Measurements from ENCODE around the gene CAB39. TPM values are rescaled to one million over a fixed set of nuclear protein-coding genes. Genes with fewer than 3 reads are reported as not detected.

Gene CAB39
- total RNA-seq, 1 donor from 2014 or later: 68.6 TPM

GRCh38 chr2:230815088-230815487 lies 102.4 kb downstream of the CAB39 start:
- H3K4me3 Mint-ChIP-seq: no peak overlapping the region

DNA sequence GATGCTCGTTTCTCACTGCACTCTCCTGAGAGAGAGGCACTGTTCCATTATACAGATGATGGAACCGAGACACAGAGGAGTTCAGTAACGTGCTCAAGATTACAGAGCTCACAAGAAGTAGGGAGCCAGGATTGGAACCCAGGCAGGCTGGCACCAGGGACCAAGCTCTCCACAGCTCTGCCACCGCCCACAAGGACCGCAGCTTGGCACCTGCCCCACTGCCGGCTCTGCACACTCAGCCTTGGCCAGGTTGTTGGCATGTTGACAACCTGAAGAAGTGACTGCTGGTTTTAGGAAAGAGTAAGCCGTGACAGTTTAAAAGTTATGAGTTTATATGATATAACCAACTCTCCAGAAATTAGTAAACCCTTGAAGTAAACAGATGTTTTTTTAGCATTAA lies 104.1 kb downstream of the CAB39 start:
- Mint-ChIP-seq H3K27me3 (no peaks in the 10 kb centered on the region), H3K4me1 (no peaks in the 10 kb centered on the region), H3K27ac (no peak overlapping the region), H3K36me3 (ENCODE audit: low read depth) (peaks cover 85% of the 10 kb centered on the region), H3K4me3 (no peak overlapping the region), H3K9me3 (no peaks in the 10 kb centered on the region)
- no peak for ATAC-seq (ENCODE audit: low read depth)
- ChIA-PET CTCF (interaction anchor here (1.0 kb wide), 1 partner anchor 8 kb away, joined by 3 read pairs; no protein-coding TSS in a partner anchor), POLR2A (no interaction called here)
- DNase-seq: no peak
- no peak for TF ChIP-seq CTCF (IDR thresholded peaks at IDR 0.05)
- intact Hi-C loops (cut with micrococcal nuclease): no loop called here

More at GRCh38 chr2:230815088-230815487, 102.4 kb downstream of the CAB39 start:
- ChIA-PET CTCF (interaction anchor here (1.0 kb wide), 2 partner anchors 9 to 105 kb away, joined by 3 to 4 read pairs; no protein-coding TSS in a partner anchor), POLR2A (interaction anchor here (1.5 kb wide), 1 partner anchor 102 kb away, joined by 4 read pairs; no protein-coding TSS in a partner anchor)
- intact Hi-C loops (cut with micrococcal nuclease): no loop called here
- no peak overlapping the region for H3K27ac Mint-ChIP-seq
- H3K36me3 Mint-ChIP-seq (ENCODE audit: low read depth): peaks cover 85% of the 10 kb centered on the region
- ATAC-seq (ENCODE audit: low read depth) (no peak), DNase-seq (no peak)
- H3K4me1 Mint-ChIP-seq: no peaks in the 10 kb centered on the region
- no peak for TF ChIP-seq CTCF (IDR thresholded peaks at IDR 0.05)
- no peaks in the 10 kb centered on the region for H3K27me3 Mint-ChIP-seq
- H3K9me3 Mint-ChIP-seq: no peaks in the 10 kb centered on the region

- POLR2A ChIA-PET: no interaction called here
- TF ChIP-seq CTCF (IDR thresholded peaks at IDR 0.05): no peak
- CTCF ChIA-PET: interaction anchor here (1.5 to 10.6 kb wide), 2 partner anchors 75 to 167 kb away, joined by 3 to 150 read pairs; no protein-coding TSS in a partner anchor
- H3K27ac Mint-ChIP-seq: no peak overlapping the region
- no peaks in the 10 kb centered on the region for H3K9me3 Mint-ChIP-seq
- H3K36me3 Mint-ChIP-seq (ENCODE audit: low read depth): peaks cover 66% of the 10 kb centered on the region
- H3K27me3 Mint-ChIP-seq: no peaks in the 10 kb centered on the region
- H3K4me3 Mint-ChIP-seq: no peak overlapping the region
- peaks cover 3% of the 10 kb centered on the region for H3K4me1 Mint-ChIP-seq
- intact Hi-C loops (cut with micrococcal nuclease): no loop called here
- DNase-seq: no peak
- ATAC-seq (ENCODE audit: low read depth): no peak
These were observed 106.8 kb downstream of the CAB39 start for GRCh38 chr2:230819433-230819832.

DNA sequence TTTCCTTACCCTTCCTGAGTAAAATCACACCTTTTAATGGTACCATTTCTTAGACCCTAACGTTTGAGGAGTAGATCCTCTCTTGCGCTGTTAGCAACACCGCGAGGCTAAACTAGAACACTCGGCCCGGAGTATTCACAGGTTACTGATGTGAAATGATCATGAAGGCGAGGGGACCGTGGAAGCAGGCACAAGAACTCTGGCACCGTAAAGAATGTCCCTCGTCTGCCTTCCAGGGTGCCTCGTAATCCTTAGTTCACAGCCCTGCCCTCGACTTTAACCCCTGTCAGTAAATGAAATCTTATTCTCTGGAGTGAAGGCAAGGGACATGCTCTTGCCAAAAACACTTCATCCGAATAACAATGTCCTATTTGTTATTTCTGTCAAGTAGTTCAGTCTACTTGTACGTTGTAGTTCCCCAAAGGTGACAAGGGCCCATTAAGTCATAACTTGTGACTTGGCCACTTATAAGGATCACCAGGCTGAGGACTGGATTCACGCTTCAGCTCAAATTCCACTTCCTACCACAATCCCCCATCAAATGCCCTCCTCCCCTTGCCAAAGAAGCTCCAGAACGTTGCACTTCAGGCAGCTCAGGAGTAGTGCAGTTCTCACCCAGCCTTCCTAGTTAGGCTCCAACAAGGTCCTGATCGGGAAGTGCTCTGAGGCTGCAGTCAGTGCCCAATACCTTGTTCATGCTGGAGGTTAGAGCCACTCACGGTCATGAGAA lies 108.8 kb downstream of the CAB39 start:
- H3K27ac Mint-ChIP-seq: no peak overlapping the region
- CTCF ChIA-PET: interaction anchor here (1.0 to 10.6 kb wide), 2 partner anchors 9 to 165 kb away, joined by 4 to 150 read pairs; no protein-coding TSS in a partner anchor
- no peaks in the 10 kb centered on the region for H3K9me3 Mint-ChIP-seq
- peaks cover 12% of the 10 kb centered on the region for H3K27me3 Mint-ChIP-seq
- TF ChIP-seq CTCF (IDR thresholded peaks at IDR 0.05): no peak
- peaks cover 50% of the 10 kb centered on the region for H3K36me3 Mint-ChIP-seq (ENCODE audit: low read depth)
- intact Hi-C loops (cut with micrococcal nuclease): no loop called here
- H3K4me3 Mint-ChIP-seq: no peak overlapping the region
- DNase-seq: no peak
- ATAC-seq (ENCODE audit: low read depth): no peak
- peaks cover 5% of the 10 kb centered on the region for H3K4me1 Mint-ChIP-seq
- POLR2A ChIA-PET: no interaction called here

DNA sequence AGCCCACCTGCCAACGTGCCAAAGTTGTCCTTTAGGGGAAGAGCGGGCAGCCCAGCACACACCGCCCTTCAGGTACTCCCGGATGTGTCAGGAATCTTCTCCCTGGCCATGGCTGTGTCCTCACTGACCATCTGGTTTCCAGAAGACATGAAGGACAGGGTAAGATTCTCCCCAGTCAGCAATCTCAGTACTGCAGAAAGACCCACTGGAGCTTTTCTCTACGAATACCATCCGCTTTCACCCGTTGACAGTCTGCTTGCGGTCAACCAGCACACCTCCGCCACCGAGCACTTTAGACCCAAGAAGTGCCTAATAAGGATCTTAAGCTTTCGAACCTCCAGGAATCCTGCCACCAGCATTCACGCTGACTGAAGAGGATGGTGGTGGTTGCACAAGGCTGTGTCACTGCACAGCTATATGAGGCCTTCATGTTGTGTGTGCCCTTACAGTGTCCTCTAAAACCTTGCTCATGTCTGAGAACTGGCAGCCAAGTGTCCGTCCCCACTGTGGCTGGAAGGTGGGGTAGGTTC lies 109.4 kb downstream of the CAB39 start:
- ATAC-seq (ENCODE audit: low read depth) (no peak), DNase-seq (no peak)
- H3K9me3 Mint-ChIP-seq: no peaks in the 10 kb centered on the region
- no peak overlapping the region for H3K4me3 Mint-ChIP-seq
- H3K27ac Mint-ChIP-seq: no peak overlapping the region
- intact Hi-C loops (cut with micrococcal nuclease): no loop called here
- ChIA-PET POLR2A (no interaction called here), CTCF (interaction anchor here (1.0 to 10.6 kb wide), 2 partner anchors 10 to 165 kb away, joined by 4 to 150 read pairs; no protein-coding TSS in a partner anchor)
- TF ChIP-seq CTCF (IDR thresholded peaks at IDR 0.05): no peak
- H3K27me3 Mint-ChIP-seq: peaks cover 19% of the 10 kb centered on the region
- peaks cover 5% of the 10 kb centered on the region for H3K4me1 Mint-ChIP-seq
- H3K36me3 Mint-ChIP-seq (ENCODE audit: low read depth): peaks cover 44% of the 10 kb centered on the region

Measured in activated B cell treated with CpG ODN at 0.5 μM for 24 hours (primary cell).